ENCODE measurements around the gene ST3GAL3. TPM values are rescaled to one million over a fixed set of nuclear protein-coding genes. Genes with fewer than 3 reads are reported as not detected.

Gene ST3GAL3
- polyA plus RNA-seq, 1 donor (not counting 4 experiments of a cell fraction or from before 2014, with no cell fraction given) = 10.0 TPM

DNA sequence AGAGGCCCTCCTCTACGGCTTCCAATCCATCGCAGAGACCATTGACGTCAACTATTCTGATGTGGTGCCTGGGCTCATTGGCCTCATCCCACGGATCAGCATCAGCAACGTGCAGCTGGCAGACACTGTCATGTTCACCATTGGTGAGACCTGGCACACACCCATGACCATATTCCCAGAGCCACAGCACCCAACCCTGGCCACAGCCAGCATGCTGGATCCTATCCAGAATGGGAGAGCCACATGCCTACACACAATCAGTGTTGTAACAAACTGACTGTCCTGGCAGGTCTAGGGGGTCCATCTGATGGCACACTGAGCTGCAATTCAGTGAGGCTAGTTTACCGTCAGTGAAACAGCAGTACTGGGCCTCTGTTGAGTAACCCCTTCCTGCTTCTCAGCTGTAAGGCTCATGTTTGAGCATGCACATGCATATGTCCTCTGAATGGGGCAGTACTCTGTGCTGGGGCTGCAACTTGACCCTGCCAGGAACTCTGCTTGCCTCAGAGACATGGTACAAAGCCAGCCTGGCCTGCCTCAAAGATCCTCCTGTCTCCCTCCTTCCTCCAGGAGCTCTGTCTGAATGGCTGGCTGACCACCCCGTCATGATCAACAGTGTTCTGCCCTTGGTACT is 250.2 kb downstream of the ST3GAL3 start:
- H3K79me2 ChIP-seq (ENCODE audit: control insufficient read depth, insufficient read depth, low read length) = peaks cover 18% of the 10 kb centered on the region
- H3K9me1 ChIP-seq (ENCODE audit: control insufficient read depth, extremely low read depth, insufficient read depth, low read length) = peaks cover 4% of the 10 kb centered on the region
- no peak for TF ChIP-seq EZH2 (IDR thresholded peaks at IDR 0.05; ENCODE audit: low read length)
- TF ChIP-seq, protein P1, sequence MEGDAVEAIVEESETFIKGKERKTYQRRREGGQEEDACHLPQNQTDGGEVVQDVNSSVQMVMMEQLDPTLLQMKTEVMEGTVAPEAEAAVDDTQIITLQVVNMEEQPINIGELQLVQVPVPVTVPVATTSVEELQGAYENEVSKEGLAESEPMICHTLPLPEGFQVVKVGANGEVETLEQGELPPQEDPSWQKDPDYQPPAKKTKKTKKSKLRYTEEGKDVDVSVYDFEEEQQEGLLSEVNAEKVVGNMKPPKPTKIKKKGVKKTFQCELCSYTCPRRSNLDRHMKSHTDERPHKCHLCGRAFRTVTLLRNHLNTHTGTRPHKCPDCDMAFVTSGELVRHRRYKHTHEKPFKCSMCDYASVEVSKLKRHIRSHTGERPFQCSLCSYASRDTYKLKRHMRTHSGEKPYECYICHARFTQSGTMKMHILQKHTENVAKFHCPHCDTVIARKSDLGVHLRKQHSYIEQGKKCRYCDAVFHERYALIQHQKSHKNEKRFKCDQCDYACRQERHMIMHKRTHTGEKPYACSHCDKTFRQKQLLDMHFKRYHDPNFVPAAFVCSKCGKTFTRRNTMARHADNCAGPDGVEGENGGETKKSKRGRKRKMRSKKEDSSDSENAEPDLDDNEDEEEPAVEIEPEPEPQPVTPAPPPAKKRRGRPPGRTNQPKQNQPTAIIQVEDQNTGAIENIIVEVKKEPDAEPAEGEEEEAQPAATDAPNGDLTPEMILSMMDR (optimal IDR thresholded peaks at IDR 0.05 in 1 of 3, IDR thresholded peaks at IDR 0.05 in 1 of 3, conservative IDR thresholded peaks at IDR 0.05 in 1 of 3; ENCODE audit: extremely low read depth in 1 of 3, insufficient read depth in 2 of 3, low read length in 3 of 3) = no peak
- dilution Hi-C loops (cut with MboI; ENCODE audit: extremely low pct_ligation_motif_present, low sequenced_read_pairs) = no loop called here
- DNase-seq (ENCODE audit: low read depth, low spot score) (no peak), FAIRE-seq (no peak)
- H2AFZ ChIP-seq (ENCODE audit: control insufficient read depth, low read length) = no peak overlapping the region
- H3K9ac ChIP-seq (ENCODE audit: control insufficient read depth, extremely low read depth, insufficient read depth, low read length) = no peak overlapping the region
- no peaks in the 10 kb centered on the region for H3K9me3 ChIP-seq (ENCODE audit: control insufficient read depth, low read depth, low read length)
- H3K27me3 ChIP-seq (ENCODE audit: control insufficient read depth, extremely low read depth, insufficient read depth, low read length) = no peaks in the 10 kb centered on the region
- H4K20me1 ChIP-seq (ENCODE audit: control insufficient read depth, extremely low read depth, insufficient read depth, low read length) = no peaks in the 10 kb centered on the region
- no peak overlapping the region for H3K4me3 ChIP-seq (ENCODE audit: control insufficient read depth in 2 of 3, extremely low read depth in 1 of 3, insufficient read depth in 2 of 3, low read depth in 1 of 3, low read length in 3 of 3)
- no peaks in the 10 kb centered on the region for H3K4me1 ChIP-seq (ENCODE audit: control insufficient read depth, extremely low read depth, insufficient read depth, low read length)
- H3K36me3 ChIP-seq (ENCODE audit: control insufficient read depth in 2 of 2, extremely low read depth in 1 of 2, insufficient read depth in 2 of 2, low read length in 2 of 2) = peaks cover 50 to 53% of the 10 kb centered on the region in 2 experiments
- no peak overlapping the region for H3K27ac ChIP-seq (ENCODE audit: control insufficient read depth, insufficient read depth, low read length)
- H3K4me2 ChIP-seq (ENCODE audit: control insufficient read depth, extremely low read depth, insufficient read depth, low read depth, low read length) = no peak overlapping the region

DNA sequence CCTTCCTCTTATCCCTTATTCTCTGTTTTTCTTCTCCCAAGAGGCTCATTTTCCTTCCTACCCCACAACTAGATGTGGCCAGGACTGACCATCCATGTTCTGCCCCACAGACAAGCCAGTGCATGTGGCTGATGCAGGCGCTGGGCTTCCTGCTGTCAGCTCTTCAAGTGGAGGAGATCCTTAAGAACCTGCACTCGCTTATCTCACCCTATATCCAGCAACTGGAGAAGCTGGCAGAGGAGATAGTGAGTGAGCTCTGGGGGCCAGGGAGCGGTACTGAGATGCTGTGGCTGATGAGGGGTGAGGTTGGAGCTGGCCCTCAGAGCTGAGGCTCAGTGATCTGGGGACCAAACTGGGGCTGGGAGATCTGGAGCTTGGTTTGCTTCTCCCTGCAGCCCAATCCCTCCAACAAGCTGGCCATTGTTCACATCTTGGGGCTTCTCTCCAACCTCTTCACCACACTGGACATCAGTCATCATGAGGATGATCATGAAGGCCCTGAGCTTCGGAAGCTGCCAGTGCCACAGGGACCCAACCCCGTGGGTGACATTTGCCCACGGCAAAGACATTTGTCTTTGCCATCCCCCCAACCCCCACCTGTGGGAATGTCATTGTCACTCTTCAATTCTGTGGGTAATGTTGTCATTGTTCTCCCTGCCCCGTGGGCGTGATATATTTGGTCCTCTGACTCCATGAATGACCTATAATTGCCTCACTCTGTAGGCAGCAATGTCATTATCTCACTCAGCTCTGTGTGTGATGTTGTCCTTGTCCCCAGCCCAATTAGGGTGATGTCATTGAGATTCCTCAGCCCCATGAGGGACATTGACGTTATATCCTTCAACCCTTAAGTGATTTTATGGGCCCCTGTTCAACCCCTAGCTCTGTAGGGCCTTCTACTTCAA is 251.3 kb downstream of the ST3GAL3 start:
- dilution Hi-C loops (cut with MboI; ENCODE audit: extremely low pct_ligation_motif_present, low sequenced_read_pairs) = no loop called here
- Histone ChIP-seq H3K9ac (ENCODE audit: control insufficient read depth, extremely low read depth, insufficient read depth, low read length) (no peak overlapping the region), H3K4me1 (ENCODE audit: control insufficient read depth, extremely low read depth, insufficient read depth, low read length) (no peaks in the 10 kb centered on the region), H3K36me3 (ENCODE audit: control insufficient read depth in 2 of 2, extremely low read depth in 1 of 2, insufficient read depth in 2 of 2, low read length in 2 of 2) (peaks cover 51 to 53% of the 10 kb centered on the region in 2 experiments), H3K27ac (ENCODE audit: control insufficient read depth, insufficient read depth, low read length) (no peak overlapping the region), H3K9me3 (ENCODE audit: control insufficient read depth, low read depth, low read length) (no peaks in the 10 kb centered on the region), H3K79me2 (ENCODE audit: control insufficient read depth, insufficient read depth, low read length) (peaks cover 8% of the 10 kb centered on the region), H3K4me2 (ENCODE audit: control insufficient read depth, extremely low read depth, insufficient read depth, low read depth, low read length) (no peak overlapping the region), H4K20me1 (ENCODE audit: control insufficient read depth, extremely low read depth, insufficient read depth, low read length) (no peaks in the 10 kb centered on the region), H3K27me3 (ENCODE audit: control insufficient read depth, extremely low read depth, insufficient read depth, low read length) (no peaks in the 10 kb centered on the region), H3K4me3 (ENCODE audit: control insufficient read depth in 2 of 3, extremely low read depth in 1 of 3, insufficient read depth in 2 of 3, low read depth in 1 of 3, low read length in 3 of 3) (no peak overlapping the region), H3K9me1 (ENCODE audit: control insufficient read depth, extremely low read depth, insufficient read depth, low read length) (no peaks in the 10 kb centered on the region), H2AFZ (ENCODE audit: control insufficient read depth, low read length) (no peak overlapping the region)
- FAIRE-seq (no peak), DNase-seq (ENCODE audit: low read depth, low spot score) (no peak)
- TF ChIP-seq, protein P1 (optimal IDR thresholded peaks at IDR 0.05 in 1 of 3, IDR thresholded peaks at IDR 0.05 in 1 of 3, conservative IDR thresholded peaks at IDR 0.05 in 1 of 3; ENCODE audit: extremely low read depth in 1 of 3, insufficient read depth in 2 of 3, low read length in 3 of 3) = no peak
- TF ChIP-seq EZH2 (IDR thresholded peaks at IDR 0.05; ENCODE audit: low read length) = no peak

Data from keratinocyte (primary cell).